SK-N-SH (cell line): ENCODE results near the gene THSD7A.

Source experiments
- CTCF ChIP-seq: fragments of 200-600 bp; sonication (generic); IDR thresholded peaks from 2 replicates; pipeline ENCODE4 v1.6.1; 2017; ENCODE audit warnings: antibody characterized with exemption, mild to moderate bottlenecking, moderate library complexity
- JUND ChIP-seq: IDR thresholded peaks from 2 replicates; pipeline ENCODE4 v1.4.0; 2012
- MEF2A ChIP-seq: IDR thresholded peaks from 2 replicates; pipeline ENCODE4 v1.4.0; 2012; ENCODE audit warnings: low read depth, borderline replicate concordance
- MXI1 ChIP-seq: IDR thresholded peaks from 2 replicates; pipeline ENCODE4 v1.6.1; 2012; ENCODE audit warnings: mild to moderate bottlenecking, low read depth, low read length, improper control_type of control experiment
- PBX3 ChIP-seq: IDR thresholded peaks from 2 replicates; pipeline ENCODE4; 2012
- POLR2AphosphoS5 ChIP-seq: IDR thresholded peaks from 2 replicates; pipeline ENCODE4 v1.6.1; 2012; ENCODE audit warnings: low read depth, low read length
- REST ChIP-seq: IDR thresholded peaks from 2 replicates; pipeline ENCODE4 v1.6.1; 2012; ENCODE audit warnings: mild to moderate bottlenecking, low read depth, low read length, moderate library complexity
- RFX5 ChIP-seq: IDR thresholded peaks from 2 replicates; pipeline ENCODE4 v1.6.1; 2012; ENCODE audit warnings: mild to moderate bottlenecking, improper control_type of control experiment, low read length
- TAF1 ChIP-seq: IDR thresholded peaks from 2 replicates; pipeline ENCODE4 v1.6.1; 2012; ENCODE audit warnings: low read depth, mild to moderate bottlenecking, low read length, moderate library complexity, borderline replicate concordance
- ZBTB33 ChIP-seq: IDR thresholded peaks from 2 replicates; pipeline ENCODE4 v1.4.0; 2012; ENCODE audit warnings: low read depth, borderline replicate concordance

GRCh38 chr7:11592699-11593098 is 239.3 kb downstream of the THSD7A start:
- TF ChIP-seq PBX3 (no peak), CTCF (no peak), REST (no peak), TAF1 (no peak), ZBTB33 (no peak), POLR2AphosphoS5 (no peak), MXI1 (no peak), RFX5 (no peak), MEF2A (no peak), JUND (no peak)
